Mammary epithelial cell (primary cell): ENCODE results near the gene CA14.

Experiments
- EZH2 ChIP-seq: IDR thresholded peaks from 2 replicates; pipeline ENCODE4 v1.6.1; 2012; ENCODE audit warnings: low read length, inconsistent platforms, borderline replicate concordance
- TF ChIP-seq, protein P1 (sequence below), 2 donors: IDR thresholded peaks in 1 of 2; conservative IDR thresholded peaks in 1 of 2; 2 replicates each; pipeline ENCODE4 v1.5.1; 2011 to 2012; ENCODE audit warnings: inconsistent platforms in 2 of 2, low read length in 2 of 2, mild to moderate bottlenecking in 2 of 2, control low read depth in 1 of 2, low read depth in 1 of 2; ENCODE audit not compliant: insufficient read depth in 1 of 2; ENCODE audit errors: extremely low read depth in 1 of 2

DNA sequence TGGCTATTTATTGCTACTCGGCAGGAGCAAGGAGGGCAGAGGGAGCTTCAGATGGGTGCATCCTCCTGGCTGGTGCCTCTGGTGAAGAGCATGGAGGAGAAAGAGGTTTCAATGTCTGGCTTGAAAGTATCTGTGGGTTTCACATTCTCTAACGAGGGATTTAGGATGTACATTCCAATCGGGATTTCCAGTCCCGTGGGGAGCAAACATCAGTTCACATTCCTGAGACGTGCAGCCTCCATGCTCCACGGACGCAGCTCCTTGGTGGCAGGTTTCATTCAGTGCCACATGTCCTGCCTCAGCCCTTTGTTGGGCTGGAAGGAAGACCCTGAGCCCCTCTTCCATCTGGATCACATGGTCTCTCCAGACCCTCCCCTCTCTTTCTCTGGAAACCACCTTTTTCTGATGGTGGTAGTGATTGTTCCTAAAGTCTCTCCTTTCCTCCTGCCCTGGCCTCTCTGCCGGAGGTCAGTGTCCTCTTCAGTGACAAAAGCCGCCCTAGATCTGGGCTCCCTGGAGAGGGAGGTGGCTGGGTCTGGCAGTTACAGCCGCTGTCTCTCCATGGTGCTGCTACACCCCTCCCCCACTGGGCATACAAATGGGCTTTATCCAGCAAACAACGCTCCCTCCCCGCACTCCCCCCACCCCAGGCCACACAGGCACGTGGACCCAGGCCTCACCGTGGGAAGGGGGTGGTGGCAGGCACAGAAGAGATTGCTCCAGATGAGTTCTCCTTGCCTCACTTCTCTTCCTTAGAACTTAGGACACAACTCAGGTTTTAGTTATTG is 826 bp upstream of the CA14 start:
- TF ChIP-seq, protein P1, sequence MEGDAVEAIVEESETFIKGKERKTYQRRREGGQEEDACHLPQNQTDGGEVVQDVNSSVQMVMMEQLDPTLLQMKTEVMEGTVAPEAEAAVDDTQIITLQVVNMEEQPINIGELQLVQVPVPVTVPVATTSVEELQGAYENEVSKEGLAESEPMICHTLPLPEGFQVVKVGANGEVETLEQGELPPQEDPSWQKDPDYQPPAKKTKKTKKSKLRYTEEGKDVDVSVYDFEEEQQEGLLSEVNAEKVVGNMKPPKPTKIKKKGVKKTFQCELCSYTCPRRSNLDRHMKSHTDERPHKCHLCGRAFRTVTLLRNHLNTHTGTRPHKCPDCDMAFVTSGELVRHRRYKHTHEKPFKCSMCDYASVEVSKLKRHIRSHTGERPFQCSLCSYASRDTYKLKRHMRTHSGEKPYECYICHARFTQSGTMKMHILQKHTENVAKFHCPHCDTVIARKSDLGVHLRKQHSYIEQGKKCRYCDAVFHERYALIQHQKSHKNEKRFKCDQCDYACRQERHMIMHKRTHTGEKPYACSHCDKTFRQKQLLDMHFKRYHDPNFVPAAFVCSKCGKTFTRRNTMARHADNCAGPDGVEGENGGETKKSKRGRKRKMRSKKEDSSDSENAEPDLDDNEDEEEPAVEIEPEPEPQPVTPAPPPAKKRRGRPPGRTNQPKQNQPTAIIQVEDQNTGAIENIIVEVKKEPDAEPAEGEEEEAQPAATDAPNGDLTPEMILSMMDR (conservative IDR thresholded peaks at IDR 0.05 in 1 of 2, IDR thresholded peaks at IDR 0.05 in 1 of 2; ENCODE audit: extremely low read depth in 1 of 2, insufficient read depth in 1 of 2, low read depth in 1 of 2, low read length in 2 of 2): no peak
- no peak for TF ChIP-seq EZH2
